ENCODE data around the gene OAF. TPM values are rescaled to one million over a fixed set of nuclear protein-coding genes. Genes with fewer than 3 reads are reported as not detected.

The OAF gene
- total and polyA plus RNA-seq, 2 of the 8 experiments (the other 6 are each of a cell fraction or from before 2014, with no cell fraction given) = 1.3 to 1.5 TPM

DNA sequence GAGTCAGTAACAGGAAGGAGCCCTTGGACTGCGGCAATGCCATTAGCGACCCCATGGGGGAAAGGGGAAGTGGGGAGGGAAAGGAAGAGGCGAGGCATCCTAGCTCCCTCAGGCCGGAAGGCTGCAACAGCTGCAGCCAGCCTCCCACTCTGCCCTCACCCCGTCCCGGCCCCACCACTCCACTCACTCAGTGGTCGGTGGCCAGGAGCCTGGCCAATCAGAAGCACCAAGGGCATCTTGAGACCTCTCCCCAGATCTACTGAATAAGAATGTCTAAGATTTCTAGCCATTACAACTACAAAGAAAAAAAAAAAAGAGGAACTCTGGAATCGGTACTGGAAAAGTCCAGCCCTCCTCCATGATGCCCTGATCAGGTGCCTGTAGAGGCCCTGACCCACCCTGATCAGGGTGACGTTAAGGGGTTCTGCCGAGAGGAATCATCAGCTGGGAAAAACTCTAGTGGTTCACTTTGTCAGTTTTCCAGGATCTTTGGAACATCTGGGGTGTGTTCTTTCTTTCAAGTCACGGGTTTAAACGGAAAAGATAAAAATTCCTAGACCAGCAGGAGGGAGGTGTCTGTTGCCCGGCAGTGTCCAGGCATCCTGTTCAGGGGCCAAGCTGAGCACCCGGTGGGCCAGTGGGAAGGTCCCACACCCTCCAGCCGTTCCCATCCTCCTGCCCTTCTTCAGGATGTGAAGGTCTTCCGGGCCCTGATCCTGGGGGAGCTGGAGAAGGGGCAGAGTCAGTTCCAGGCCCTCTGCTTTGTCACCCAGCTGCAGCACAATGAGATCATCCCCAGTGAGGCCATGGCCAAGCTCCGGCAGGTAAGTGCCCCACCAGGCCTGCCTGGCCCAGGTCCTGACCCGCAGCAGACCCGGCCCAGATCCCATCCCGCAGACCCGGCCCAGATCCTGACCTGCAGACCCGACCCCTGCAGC is 14.4 kb downstream of the OAF start (continued):
- TF ChIP-seq, protein P1, sequence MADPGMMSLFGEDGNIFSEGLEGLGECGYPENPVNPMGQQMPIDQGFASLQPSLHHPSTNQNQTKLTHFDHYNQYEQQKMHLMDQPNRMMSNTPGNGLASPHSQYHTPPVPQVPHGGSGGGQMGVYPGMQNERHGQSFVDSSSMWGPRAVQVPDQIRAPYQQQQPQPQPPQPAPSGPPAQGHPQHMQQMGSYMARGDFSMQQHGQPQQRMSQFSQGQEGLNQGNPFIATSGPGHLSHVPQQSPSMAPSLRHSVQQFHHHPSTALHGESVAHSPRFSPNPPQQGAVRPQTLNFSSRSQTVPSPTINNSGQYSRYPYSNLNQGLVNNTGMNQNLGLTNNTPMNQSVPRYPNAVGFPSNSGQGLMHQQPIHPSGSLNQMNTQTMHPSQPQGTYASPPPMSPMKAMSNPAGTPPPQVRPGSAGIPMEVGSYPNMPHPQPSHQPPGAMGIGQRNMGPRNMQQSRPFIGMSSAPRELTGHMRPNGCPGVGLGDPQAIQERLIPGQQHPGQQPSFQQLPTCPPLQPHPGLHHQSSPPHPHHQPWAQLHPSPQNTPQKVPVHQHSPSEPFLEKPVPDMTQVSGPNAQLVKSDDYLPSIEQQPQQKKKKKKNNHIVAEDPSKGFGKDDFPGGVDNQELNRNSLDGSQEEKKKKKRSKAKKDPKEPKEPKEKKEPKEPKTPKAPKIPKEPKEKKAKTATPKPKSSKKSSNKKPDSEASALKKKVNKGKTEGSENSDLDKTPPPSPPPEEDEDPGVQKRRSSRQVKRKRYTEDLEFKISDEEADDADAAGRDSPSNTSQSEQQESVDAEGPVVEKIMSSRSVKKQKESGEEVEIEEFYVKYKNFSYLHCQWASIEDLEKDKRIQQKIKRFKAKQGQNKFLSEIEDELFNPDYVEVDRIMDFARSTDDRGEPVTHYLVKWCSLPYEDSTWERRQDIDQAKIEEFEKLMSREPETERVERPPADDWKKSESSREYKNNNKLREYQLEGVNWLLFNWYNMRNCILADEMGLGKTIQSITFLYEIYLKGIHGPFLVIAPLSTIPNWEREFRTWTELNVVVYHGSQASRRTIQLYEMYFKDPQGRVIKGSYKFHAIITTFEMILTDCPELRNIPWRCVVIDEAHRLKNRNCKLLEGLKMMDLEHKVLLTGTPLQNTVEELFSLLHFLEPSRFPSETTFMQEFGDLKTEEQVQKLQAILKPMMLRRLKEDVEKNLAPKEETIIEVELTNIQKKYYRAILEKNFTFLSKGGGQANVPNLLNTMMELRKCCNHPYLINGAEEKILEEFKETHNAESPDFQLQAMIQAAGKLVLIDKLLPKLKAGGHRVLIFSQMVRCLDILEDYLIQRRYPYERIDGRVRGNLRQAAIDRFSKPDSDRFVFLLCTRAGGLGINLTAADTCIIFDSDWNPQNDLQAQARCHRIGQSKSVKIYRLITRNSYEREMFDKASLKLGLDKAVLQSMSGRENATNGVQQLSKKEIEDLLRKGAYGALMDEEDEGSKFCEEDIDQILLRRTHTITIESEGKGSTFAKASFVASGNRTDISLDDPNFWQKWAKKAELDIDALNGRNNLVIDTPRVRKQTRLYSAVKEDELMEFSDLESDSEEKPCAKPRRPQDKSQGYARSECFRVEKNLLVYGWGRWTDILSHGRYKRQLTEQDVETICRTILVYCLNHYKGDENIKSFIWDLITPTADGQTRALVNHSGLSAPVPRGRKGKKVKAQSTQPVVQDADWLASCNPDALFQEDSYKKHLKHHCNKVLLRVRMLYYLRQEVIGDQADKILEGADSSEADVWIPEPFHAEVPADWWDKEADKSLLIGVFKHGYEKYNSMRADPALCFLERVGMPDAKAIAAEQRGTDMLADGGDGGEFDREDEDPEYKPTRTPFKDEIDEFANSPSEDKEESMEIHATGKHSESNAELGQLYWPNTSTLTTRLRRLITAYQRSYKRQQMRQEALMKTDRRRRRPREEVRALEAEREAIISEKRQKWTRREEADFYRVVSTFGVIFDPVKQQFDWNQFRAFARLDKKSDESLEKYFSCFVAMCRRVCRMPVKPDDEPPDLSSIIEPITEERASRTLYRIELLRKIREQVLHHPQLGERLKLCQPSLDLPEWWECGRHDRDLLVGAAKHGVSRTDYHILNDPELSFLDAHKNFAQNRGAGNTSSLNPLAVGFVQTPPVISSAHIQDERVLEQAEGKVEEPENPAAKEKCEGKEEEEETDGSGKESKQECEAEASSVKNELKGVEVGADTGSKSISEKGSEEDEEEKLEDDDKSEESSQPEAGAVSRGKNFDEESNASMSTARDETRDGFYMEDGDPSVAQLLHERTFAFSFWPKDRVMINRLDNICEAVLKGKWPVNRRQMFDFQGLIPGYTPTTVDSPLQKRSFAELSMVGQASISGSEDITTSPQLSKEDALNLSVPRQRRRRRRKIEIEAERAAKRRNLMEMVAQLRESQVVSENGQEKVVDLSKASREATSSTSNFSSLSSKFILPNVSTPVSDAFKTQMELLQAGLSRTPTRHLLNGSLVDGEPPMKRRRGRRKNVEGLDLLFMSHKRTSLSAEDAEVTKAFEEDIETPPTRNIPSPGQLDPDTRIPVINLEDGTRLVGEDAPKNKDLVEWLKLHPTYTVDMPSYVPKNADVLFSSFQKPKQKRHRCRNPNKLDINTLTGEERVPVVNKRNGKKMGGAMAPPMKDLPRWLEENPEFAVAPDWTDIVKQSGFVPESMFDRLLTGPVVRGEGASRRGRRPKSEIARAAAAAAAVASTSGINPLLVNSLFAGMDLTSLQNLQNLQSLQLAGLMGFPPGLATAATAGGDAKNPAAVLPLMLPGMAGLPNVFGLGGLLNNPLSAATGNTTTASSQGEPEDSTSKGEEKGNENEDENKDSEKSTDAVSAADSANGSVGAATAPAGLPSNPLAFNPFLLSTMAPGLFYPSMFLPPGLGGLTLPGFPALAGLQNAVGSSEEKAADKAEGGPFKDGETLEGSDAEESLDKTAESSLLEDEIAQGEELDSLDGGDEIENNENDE (IDR thresholded peaks at IDR 0.05; ENCODE audit: insufficient replicate concordance, low read length) = no peak
- TF ChIP-seq CBX5 (IDR thresholded peaks at IDR 0.05; ENCODE audit: low read depth, low read length) (no peak), RAD21 (IDR thresholded peaks at IDR 0.05 in 1 of 2, conservative IDR thresholded peaks at IDR 0.05 in 1 of 2; ENCODE audit: low read depth in 2 of 2, low read length in 2 of 2) (no peak), GABPA (IDR thresholded peaks at IDR 0.05; ENCODE audit: borderline replicate concordance, insufficient read depth, low read length) (no peak), SIN3A (conservative IDR thresholded peaks at IDR 0.05 in 1 of 2, IDR thresholded peaks at IDR 0.05 in 1 of 2; ENCODE audit: low read depth in 1 of 2, low read length in 2 of 2) (no peak), ATF2 (IDR thresholded peaks at IDR 0.05; ENCODE audit: low read length) (no peak)

All from H1 (cell line).